GM12874 (cell line): Measurements from ENCODE around the gene METTL25B.

Source experiments
- TF ChIP-seq, protein P1 (sequence below): IDR thresholded peaks from 2 replicates; pipeline ENCODE4 v1.5.1; 2011; ENCODE audit warnings: low read depth, mild to moderate bottlenecking, control low read depth, low read length, moderate library complexity; ENCODE audit not compliant: insufficient read depth

METTL25B gene

DNA sequence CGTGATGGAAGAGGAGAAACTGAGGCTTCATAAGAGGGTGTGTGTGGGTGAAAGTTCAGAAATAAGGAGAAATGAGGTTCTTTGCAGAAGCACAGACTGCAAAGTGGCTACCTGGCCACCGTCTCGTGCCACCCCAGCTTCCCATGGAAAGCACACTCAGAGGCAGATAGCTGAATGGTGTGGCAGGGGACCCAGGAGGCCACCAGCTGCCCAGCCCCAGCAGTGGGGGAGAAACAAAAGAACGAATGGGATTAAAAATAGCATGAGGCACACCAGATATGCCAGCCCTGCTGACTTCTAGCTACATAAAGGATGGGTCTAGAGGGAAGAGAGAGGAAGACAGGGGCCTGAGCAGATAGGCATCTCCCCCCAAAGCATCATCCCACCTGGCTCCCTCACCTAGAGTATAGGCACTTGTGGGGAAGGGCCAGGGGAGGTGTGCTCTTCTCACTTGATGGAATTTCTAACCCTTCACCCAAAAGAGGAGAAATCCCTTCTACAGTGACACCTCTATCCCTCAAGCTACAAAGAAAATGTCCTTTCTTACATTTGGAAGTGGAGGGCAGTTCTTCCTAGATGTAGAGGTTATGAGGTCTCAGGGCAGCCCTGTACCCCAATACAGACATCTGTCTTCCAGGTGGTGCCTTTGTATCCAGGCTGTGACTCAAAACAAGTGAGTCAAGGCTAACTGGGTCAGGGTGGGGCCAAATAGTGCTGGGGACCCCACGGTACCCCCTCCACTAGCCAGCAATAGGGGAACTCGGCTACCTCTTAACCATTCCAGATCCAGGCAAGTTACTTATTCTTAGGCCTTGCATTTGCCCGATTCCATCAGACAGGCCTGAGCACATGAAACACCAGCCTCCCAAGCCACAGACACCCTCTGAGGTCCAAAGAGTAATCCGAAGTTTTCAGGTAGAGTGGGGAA, 19.7 kb downstream of the METTL25B start:
- TF ChIP-seq, protein P1, sequence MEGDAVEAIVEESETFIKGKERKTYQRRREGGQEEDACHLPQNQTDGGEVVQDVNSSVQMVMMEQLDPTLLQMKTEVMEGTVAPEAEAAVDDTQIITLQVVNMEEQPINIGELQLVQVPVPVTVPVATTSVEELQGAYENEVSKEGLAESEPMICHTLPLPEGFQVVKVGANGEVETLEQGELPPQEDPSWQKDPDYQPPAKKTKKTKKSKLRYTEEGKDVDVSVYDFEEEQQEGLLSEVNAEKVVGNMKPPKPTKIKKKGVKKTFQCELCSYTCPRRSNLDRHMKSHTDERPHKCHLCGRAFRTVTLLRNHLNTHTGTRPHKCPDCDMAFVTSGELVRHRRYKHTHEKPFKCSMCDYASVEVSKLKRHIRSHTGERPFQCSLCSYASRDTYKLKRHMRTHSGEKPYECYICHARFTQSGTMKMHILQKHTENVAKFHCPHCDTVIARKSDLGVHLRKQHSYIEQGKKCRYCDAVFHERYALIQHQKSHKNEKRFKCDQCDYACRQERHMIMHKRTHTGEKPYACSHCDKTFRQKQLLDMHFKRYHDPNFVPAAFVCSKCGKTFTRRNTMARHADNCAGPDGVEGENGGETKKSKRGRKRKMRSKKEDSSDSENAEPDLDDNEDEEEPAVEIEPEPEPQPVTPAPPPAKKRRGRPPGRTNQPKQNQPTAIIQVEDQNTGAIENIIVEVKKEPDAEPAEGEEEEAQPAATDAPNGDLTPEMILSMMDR, result no peak

DNA sequence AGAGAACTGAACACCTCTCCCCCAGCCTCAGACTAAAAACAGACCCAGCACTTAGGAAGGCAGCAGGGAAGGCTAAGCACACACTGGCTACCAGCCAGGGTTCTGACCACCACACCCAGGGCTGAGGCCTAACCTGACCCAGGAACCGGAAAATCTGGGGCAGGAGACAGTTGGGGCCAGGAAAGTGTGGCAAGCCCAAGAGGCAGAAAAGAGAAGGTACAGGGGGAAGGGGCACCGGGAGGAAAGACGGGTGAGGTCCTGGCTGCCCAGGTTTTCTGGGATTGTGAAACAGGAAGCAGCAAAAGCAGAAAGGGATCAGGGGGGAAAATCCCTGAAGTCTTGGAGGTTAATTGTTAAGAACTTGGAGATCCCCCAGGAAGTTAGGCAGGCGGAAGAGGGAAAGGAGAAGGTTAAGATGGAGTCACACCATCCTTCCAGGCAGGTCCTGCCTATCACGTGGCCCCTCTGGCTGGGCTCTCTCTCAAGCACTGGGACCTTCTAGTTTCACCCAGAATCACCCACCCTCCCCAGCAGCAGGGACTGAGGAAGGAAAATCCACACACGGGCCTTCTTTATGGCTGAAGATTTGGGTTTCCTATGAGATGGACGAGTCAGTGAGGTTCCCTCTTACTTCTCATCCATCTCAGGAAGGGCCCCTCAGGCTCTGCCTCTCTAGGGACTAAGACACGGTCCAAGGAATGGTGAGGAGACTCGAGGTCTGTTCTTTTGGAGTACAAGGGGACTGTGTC, 20.6 kb downstream of the METTL25B start:
- TF ChIP-seq, protein P1, result no peak

DNA sequence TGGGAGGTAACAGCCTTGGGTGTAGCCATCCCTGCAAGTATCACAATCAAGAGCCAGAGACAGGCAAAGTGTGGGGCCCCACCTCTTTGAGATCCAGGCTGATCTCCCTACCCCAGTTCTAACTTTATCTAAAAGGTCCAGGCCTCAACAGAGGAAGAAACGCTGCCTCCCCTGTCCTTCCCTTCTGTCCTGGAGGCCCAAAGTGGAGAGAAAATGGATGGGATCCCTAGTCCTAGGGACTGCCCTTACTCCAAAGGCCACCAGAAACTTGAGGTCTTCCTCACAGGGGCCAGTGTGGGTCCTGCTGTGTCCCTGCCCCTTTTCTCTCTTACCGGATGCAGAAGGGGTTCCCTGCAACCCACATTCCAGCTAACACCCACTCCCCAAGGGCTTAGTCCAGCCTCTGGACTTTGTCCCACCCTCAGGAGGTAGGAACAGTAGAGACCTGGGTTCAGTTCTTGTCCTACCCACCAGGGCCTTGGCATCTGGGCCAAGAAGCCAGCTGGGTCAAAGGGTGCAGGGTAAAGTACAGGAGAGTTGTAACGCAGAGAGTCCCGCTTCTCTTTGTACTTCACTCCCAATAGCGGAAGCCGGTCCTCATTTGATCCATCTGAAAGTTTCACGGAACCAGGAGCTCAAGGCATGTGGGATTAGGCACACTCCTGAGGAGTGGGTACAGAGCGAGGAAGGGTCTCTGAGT, 21.3 kb downstream of the METTL25B start:
- TF ChIP-seq, protein P1, result no peak

DNA sequence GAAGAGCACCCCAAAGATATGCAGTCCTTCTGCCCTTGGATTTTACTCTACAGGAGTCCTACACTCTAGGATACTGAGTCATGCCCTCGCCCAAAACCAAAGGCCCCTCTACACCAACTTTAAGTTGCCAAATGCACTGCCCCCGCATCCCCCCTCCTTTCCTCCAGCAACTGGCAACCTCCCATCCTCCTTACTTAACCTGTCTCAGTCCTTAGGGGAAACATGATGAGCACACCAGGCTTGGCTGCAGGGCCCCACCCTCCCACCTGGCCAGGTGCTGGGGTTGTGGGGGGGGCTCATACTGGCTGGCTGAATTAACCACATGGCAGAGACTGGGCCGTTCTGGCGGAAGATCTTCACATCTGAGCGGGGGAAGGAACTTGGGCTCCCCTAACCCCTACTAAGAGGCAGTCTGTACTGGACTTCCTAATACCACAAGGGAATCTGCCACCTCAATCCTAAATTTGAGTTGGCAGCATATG, 22.0 kb downstream of the METTL25B start:
- TF ChIP-seq, protein P1, result no peak

DNA sequence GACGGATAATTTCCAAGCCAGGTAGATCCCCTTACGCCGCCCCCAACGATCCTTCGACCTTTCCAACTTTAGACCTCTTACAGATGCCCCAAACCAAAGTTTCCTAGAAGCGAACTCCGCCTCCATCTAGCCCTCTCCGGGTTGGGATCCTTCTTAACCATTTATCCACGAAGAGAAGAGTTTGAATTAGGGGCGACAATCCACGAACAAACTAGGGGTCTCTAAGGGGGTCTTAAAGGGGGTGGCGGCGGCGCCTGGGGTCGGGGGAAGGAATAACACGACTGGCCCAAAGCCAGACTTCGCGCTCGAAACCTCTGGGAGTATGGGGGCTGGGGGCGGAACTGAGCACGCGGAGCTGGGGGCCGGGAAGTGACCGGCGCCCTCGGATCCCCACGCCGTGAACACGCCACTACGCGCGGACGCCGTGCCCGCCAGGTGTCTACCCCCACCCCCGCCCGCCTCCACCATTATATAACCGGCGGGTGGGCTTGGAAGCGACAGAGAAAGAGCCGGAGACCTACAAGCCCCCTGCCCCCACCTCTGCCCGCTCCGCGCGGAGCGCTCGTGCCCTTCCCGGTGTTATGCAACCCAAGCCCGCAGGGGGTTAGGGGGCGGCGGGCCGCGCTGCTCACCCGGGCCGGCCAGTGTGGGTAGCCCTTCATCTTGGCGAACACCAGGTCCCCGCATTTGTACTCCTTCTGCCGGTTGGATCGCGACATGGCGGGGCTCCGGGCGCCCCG, 22.6 kb downstream of the METTL25B start:
- TF ChIP-seq, protein P1, result no peak

DNA sequence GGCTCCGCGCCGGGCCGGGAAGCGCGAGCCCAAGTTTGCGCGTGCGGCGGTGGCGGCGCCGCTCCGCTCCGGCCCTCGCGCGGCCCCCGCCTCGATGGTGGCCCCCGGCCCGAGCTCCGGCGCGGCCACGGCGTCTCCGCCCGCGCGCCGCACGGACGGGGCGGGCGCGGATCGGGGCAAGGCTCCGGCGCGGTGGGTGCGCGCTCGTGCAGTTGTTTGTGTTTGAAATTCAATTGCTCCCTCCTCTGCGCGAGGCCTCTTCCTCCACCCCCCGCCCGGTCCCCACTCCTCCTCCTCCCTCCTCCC, 23.1 kb downstream of the METTL25B start, which contains the start of gene HDGF:
Gene HDGF, minus strand, starts transcription at position 225 of the 306 bp plus-strand sequence. CDS start 246 bp downstream, outside the sequence.
- TF ChIP-seq, protein P1, result no peak
